ENCODE data around the gene LHX8.
"Not testable (repeated sequence)": the region's sequence is repeated elsewhere in the genome, so short reads cannot be mapped to it uniquely, and the experiment has no call there.

The LHX8 gene

GRCh38 chr1:75174031-75174760 is 40.0 kb downstream of the LHX8 start:
- no peak overlapping the region for H3K27ac ChIP-seq
- TF ChIP-seq CTCF (IDR thresholded peaks at IDR 0.05) = no peak
- DNase-seq (ENCODE audit: low spot score) = no peak

GRCh38 chr1:75181214-75181955 is 47.2 kb downstream of the LHX8 start:
- not testable (repeated sequence) for H3K4me3 ChIP-seq; DNase-seq (ENCODE audit: low spot score); H3K27ac ChIP-seq

More at GRCh38 chr1:75174031-75174760, 40.0 kb downstream of the LHX8 start:
- H3K4me3 ChIP-seq = no peak overlapping the region

- Histone ChIP-seq H3K27ac (no peak overlapping the region), H3K4me3 (no peak overlapping the region)
- no peak for TF ChIP-seq CTCF (IDR thresholded peaks at IDR 0.05)
- DNase-seq (ENCODE audit: low spot score) = no peak
Observed at GRCh38 chr1:75188892-75189291, 54.7 kb downstream of the LHX8 start.

- no peak for DNase-seq (ENCODE audit: low spot score)
- Histone ChIP-seq H3K27ac (no peak overlapping the region), H3K4me3 (no peak overlapping the region)
- no peak for TF ChIP-seq CTCF (IDR thresholded peaks at IDR 0.05)
Observed at GRCh38 chr1:75198163-75198562, 64.0 kb downstream of the LHX8 start.

GRCh38 chr1:75198761-75199160 is 64.6 kb downstream of the LHX8 start:
- DNase-seq (ENCODE audit: low spot score) = no peak
- no peak overlapping the region for H3K27ac ChIP-seq
- no peak for TF ChIP-seq CTCF (IDR thresholded peaks at IDR 0.05)
- no peak overlapping the region for H3K4me3 ChIP-seq

GRCh38 chr1:75202751-75203150 is 68.6 kb downstream of the LHX8 start:
- Histone ChIP-seq H3K4me3 (no peak overlapping the region), H3K27ac (no peak overlapping the region)
- no peak for DNase-seq (ENCODE audit: low spot score)
- TF ChIP-seq CTCF (IDR thresholded peaks at IDR 0.05) = no peak

- Histone ChIP-seq H3K27ac (no peak overlapping the region), H3K4me3 (no peak overlapping the region)
- no peak for TF ChIP-seq CTCF (IDR thresholded peaks at IDR 0.05)
- DNase-seq (ENCODE audit: low spot score) = no peak
Observed at GRCh38 chr1:75203415-75204277, 69.5 kb downstream of the LHX8 start.
